Cortex of kidney (tissue), 1 donor: ENCODE results near the gene LARGE1.

ENCODE experiments used
- DNase-seq: peaks from one replicate; lab custom pipeline; 2025; lab: John Stamatoyannopoulos, UW

Gene LARGE1

GRCh38 chr22:33772745-33773144, 147.5 kb downstream of the LARGE1 start:
- no peak for DNase-seq

- no peak for DNase-seq
Measured at GRCh38 chr22:33771136-33771535, 149.1 kb downstream of the LARGE1 start.

- DNase-seq, result no peak
Measured at GRCh38 chr22:33770723-33771122, 149.6 kb downstream of the LARGE1 start.

- DNase-seq, result no peak
Measured at GRCh38 chr22:33766091-33766490, 154.2 kb downstream of the LARGE1 start.

GRCh38 chr22:33758961-33759360, 161.3 kb downstream of the LARGE1 start:
- DNase-seq, result no peak

GRCh38 chr22:33757802-33758483, 162.3 kb downstream of the LARGE1 start:
- DNase-seq, result no peak

- no peak for DNase-seq
Measured at GRCh38 chr22:33757041-33757801, 163.1 kb downstream of the LARGE1 start.

- DNase-seq, result no peak
Measured at GRCh38 chr22:33756508-33756949, 163.7 kb downstream of the LARGE1 start.

- no peak for DNase-seq
Measured at GRCh38 chr22:33748714-33749113, 171.6 kb downstream of the LARGE1 start.

- DNase-seq, result no peak
Measured at GRCh38 chr22:33747576-33748180, 172.6 kb downstream of the LARGE1 start.

GRCh38 chr22:33747029-33747428, 173.2 kb downstream of the LARGE1 start:
- DNase-seq, result no peak

- DNase-seq, result no peak
Measured at GRCh38 chr22:33746501-33746928, 173.8 kb downstream of the LARGE1 start.

- no peak for DNase-seq
Measured at GRCh38 chr22:33745501-33745900, 174.8 kb downstream of the LARGE1 start.

GRCh38 chr22:33743756-33744155, 176.5 kb downstream of the LARGE1 start:
- DNase-seq, result no peak

- no peak for DNase-seq
Measured at GRCh38 chr22:33741025-33741424, 179.3 kb downstream of the LARGE1 start.

- no peak for DNase-seq
Measured at GRCh38 chr22:33739516-33739915, 180.8 kb downstream of the LARGE1 start.

- DNase-seq, result no peak
Measured at GRCh38 chr22:33737662-33738061, 182.6 kb downstream of the LARGE1 start.

GRCh38 chr22:33735978-33736377, 184.3 kb downstream of the LARGE1 start:
- no peak for DNase-seq

GRCh38 chr22:33728847-33729246, 191.4 kb downstream of the LARGE1 start:
- DNase-seq, result no peak

GRCh38 chr22:33726294-33726734, 194.0 kb downstream of the LARGE1 start:
- DNase-seq, result no peak

GRCh38 chr22:33723915-33724314, 196.4 kb downstream of the LARGE1 start:
- no peak for DNase-seq

GRCh38 chr22:33722816-33723215, 197.5 kb downstream of the LARGE1 start:
- no peak for DNase-seq
